ENCODE measurements around the gene BAZ2B.

- TF ChIP-seq POLR2A (IDR thresholded peaks at IDR 0.05) = no peak
- no peak for TF ChIP-seq CTCF (IDR thresholded peaks at IDR 0.05)
Measured at GRCh38 chr2:159462201-159462785, 154.1 kb downstream of the BAZ2B start.
